Stomach (tissue), 9 donors: ENCODE measurements around the gene MAGI2. TPM values are rescaled to one million over a fixed set of nuclear protein-coding genes. Genes with fewer than 3 reads are reported as not detected.
A peak's percentile ranks its signal among the peaks of the same experiment; 100 is the strongest.

Source experiments
- DNase-seq, 2 donors: peaks; one replicate each; pipeline versions ENCODE4 v3.0.0 to v3.0.0-alpha.2; 2013 to 2019
- H3K27ac ChIP-seq, 5 donors: fragments of 200-600 bp in 4 of 5; sonication (generic) in 4 of 5; one replicate each; pipeline ENCODE4 v1.5.1; 2013 to 2019; ENCODE audit warnings: mild to moderate bottlenecking in 1 of 5, moderate library complexity in 1 of 5
- H3K27me3 ChIP-seq, 3 donors: fragments of 200-600 bp; sonication (generic); one replicate each; pipeline ENCODE4 v1.5.1; 2017 to 2019; ENCODE audit warnings: mixed run types in 1 of 3
- H3K36me3 ChIP-seq, 4 donors: fragments of 200-600 bp; sonication (generic); 1 replicate in 3 of 4; 2 replicates in 1 of 4; pipeline ENCODE4 v1.5.1; 2016 to 2019
- H3K4me1 ChIP-seq, 4 donors: fragments of 200-600 bp; sonication (generic); one replicate each; pipeline ENCODE4 v1.5.1; 2016 to 2019
- H3K4me3 ChIP-seq, 4 donors: fragments of 200-600 bp; sonication (generic) in 3 of 4; one replicate each; pipeline ENCODE4 v1.5.1; 2016 to 2019; ENCODE audit warnings: mild to moderate bottlenecking in 1 of 4
- H3K9me3 ChIP-seq, 4 donors: fragments of 200-600 bp; sonication (generic); one replicate each; pipeline ENCODE4 v1.5.1; 2016 to 2019
- CTCF ChIP-seq, 7 experiments: fragments of 450-650 bp in 4 of 7; fragments of 200-600 bp in 3 of 7; sonication (generic) in 3 of 7; IDR thresholded peaks; one replicate each; pipeline ENCODE4 v1.5.1; 2016 to 2019; ENCODE audit warnings: antibody characterized with exemption in 7 of 7, control low read depth in 2 of 7, mild to moderate bottlenecking in 1 of 7
- EP300 ChIP-seq: sonication (generic); formaldehyde crosslinking; IDR thresholded peaks from one replicate; pipeline ENCODE4 v1.6.1; 2017; ENCODE audit warnings: antibody characterized with exemption
- POLR2A ChIP-seq, 4 donors: fragments of 450-650 bp; IDR thresholded peaks; one replicate each; pipeline ENCODE4 v1.6.1; 2016; ENCODE audit warnings: antibody characterized with exemption in 4 of 4, control low read depth in 2 of 4, mild to moderate bottlenecking in 1 of 4, moderate library complexity in 1 of 4
- POLR2AphosphoS5 ChIP-seq, 3 donors: sonication (generic); formaldehyde crosslinking; IDR thresholded peaks; one replicate each; pipeline ENCODE4 v1.6.1; 2016; ENCODE audit warnings: antibody characterized with exemption in 3 of 3
- WGBS, 5 donors: extraction: QIAGEN DNeasy Blood & Tissue Kit in 3 of 5; methylation state at CpG; one replicate each; pipeline versions ENCODE4 v1.1.5 to v1.1.7; 2013 to 2018; 5-methylcytosine and 5-hydroxymethylcytosine counted together
- intact Hi-C: fragments of 100-400 bp; cut with DNase I; formaldehyde crosslinking; loops from one replicate; pipeline ENCODE4 v1.15.1; 2023; ENCODE audit warnings: low total_unique reads
- polyA plus RNA-seq, 3 donors: library from polyadenylated mRNA; stranded (reverse); fragments of 200-250 nt; gene quantifications; one replicate each; pipeline ENCODE4 v1.2.3, GENCODE V29; 2013
- total RNA-seq, 5 donors: library from RNA; depleted of rRNA; stranded (reverse); fragments of >200 nt; gene quantifications; one replicate each; pipeline versions ENCODE4 v1.1.0 to v1.2.3, GENCODE V29; 2014 to 2016
- donor health status: healthy with polysubstance abuse.
- donor health status: Bipolar disorder and iron deficiency.
- donor health status: healthy.

Gene MAGI2
- total and polyA plus RNA-seq, 8 donors: 0.92 to 53.9 (median 5.8) TPM

DNA sequence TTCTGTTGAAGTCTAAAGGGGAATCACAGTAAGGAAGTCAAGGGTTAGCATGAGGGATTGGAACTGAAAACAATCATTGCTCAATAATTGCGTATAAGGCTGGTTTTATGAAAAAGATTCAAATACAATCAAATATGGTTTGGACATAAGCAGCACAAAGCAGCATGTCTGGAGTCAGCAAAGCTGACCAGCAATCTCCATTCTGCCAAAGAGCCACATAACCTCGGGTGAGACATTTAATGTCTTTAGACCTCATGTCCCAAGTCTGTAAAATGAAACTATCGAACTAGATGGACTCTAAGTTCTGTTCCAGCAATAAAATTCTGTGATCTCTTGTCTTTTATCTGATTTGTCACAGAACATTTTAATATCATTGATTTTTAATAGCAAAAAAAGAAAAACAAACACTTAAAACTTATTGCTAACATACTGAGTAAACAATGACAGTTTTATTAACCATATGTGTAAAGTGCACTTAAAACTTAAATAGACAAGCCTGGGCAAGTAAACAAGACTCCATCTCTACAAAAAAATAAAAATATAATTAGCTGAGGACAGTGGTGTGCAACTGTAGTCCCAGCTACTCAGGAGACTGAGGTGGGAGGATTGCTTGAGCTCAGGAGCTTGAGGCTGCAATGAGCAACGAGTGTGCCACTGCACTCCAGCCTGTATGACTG is 217.0 kb downstream of the MAGI2 start:
- intact Hi-C loops: no loop called here
- Histone ChIP-seq H3K4me3 (no peak overlapping the region), H3K9me3 (no peaks in the 10 kb centered on the region), H3K36me3 (no peaks in the 10 kb centered on the region), H3K27ac (no peak overlapping the region), H3K4me1 (no peaks in the 10 kb centered on the region), H3K27me3 (no peaks in the 10 kb centered on the region)
- DNase-seq: no peak
- WGBS, 5 donors: 60 to 76% (median 68%) methylated on average over 4 of the region's 4 CpGs
- TF ChIP-seq POLR2A (IDR thresholded peaks at IDR 0.05): no peak
- no peak for TF ChIP-seq EP300
- TF ChIP-seq CTCF (IDR thresholded peaks at IDR 0.05): no peak
- TF ChIP-seq POLR2AphosphoS5 (IDR thresholded peaks at IDR 0.05): no peak

GRCh38 chr7:79227044-79227443 is 226.4 kb downstream of the MAGI2 start:
- WGBS, 5 donors: 69 to 91% (median 71%) methylated on average over 1 of the region's 1 CpG
- Histone ChIP-seq H3K27ac (no peak overlapping the region), H3K36me3 (no peaks in the 10 kb centered on the region), H3K27me3 (no peaks in the 10 kb centered on the region), H3K4me1 (peaks cover 0 to 4% (median 0%) of the 10 kb centered on the region in 4 donors), H3K4me3 (no peak overlapping the region), H3K9me3 (no peaks in the 10 kb centered on the region)
- intact Hi-C loops: no loop called here
- TF ChIP-seq POLR2A (IDR thresholded peaks at IDR 0.05) (no peak), EP300 (no peak), CTCF (IDR thresholded peaks at IDR 0.05) (no peak), POLR2AphosphoS5 (IDR thresholded peaks at IDR 0.05) (no peak)
- no peak for DNase-seq

DNA sequence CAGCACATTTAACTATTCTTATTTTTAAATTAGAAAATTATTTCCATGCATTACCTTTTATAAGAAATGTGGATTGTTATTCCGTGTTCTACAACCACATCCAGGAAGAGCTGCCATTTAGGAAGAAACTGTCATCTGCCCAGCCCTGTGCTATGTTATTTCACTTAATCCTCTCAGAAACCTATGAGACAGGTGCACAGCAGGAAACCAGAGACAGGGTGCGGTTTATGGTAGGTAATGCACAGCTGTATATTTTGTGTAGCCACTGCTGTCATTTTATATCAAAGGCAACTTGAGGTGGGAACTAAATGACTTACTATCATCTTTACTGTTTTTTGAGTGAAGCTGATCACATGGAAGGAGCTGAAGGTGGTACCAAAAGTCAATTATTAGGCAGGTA is 232.3 kb downstream of the MAGI2 start:
- intact Hi-C loops: no loop called here
- H3K27ac ChIP-seq: no peak overlapping the region

GRCh38 chr7:79217976-79218626 is 235.4 kb downstream of the MAGI2 start:
- no peak for DNase-seq
- intact Hi-C loops: no loop called here
- no peaks in the 10 kb centered on the region for H3K27me3 ChIP-seq
- no peak for TF ChIP-seq POLR2A (IDR thresholded peaks at IDR 0.05)
- TF ChIP-seq CTCF (IDR thresholded peaks at IDR 0.05): no peak
- TF ChIP-seq POLR2AphosphoS5 (IDR thresholded peaks at IDR 0.05): no peak
- H3K9me3 ChIP-seq: no peaks in the 10 kb centered on the region
- no peaks in the 10 kb centered on the region for H3K36me3 ChIP-seq
- WGBS, 5 donors: 82 to 92% (median 87%) methylated on average over 5 of the region's 5 CpGs
- H3K4me1 ChIP-seq: no peaks in the 10 kb centered on the region
- no peak overlapping the region for H3K4me3 ChIP-seq
- no peak overlapping the region for H3K27ac ChIP-seq

More for the DNA sequence above, 232.3 kb downstream of the MAGI2 start:
- TF ChIP-seq EP300 (no peak), POLR2AphosphoS5 (IDR thresholded peaks at IDR 0.05) (no peak)
- Histone ChIP-seq H3K36me3 (no peaks in the 10 kb centered on the region), H3K4me3 (no peak overlapping the region), H3K9me3 (no peaks in the 10 kb centered on the region), H3K4me1 (no peaks in the 10 kb centered on the region), H3K27me3 (no peaks in the 10 kb centered on the region)
- DNase-seq: no peak
- 84 to 91% (median 87%) methylated on average over 2 of the region's 2 CpGs for WGBS, 5 donors

DNA sequence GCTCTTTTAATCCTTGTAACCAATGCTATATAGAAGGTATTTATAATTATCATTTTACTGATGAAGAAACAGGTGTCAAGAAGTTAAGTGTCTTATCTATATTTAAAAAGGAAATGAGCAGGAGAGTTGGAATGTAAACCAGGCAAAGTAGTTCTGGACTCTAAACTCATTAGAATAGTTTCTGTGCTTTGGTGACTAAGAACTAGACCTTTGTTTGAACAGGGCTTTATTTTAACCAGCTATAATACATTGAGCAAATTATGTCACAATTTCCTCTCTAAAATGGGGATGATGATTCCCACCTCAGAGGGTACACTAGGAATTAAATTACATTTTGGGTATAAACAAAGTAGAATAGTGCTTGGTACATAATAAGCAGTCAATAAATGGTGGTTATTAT is 236.0 kb downstream of the MAGI2 start:
- intact Hi-C loops: no loop called here
- TF ChIP-seq EP300: no peak
- no peak for TF ChIP-seq POLR2A (IDR thresholded peaks at IDR 0.05)
- no peak for TF ChIP-seq CTCF (IDR thresholded peaks at IDR 0.05)
- TF ChIP-seq POLR2AphosphoS5 (IDR thresholded peaks at IDR 0.05): no peak
- Histone ChIP-seq H3K9me3 (no peaks in the 10 kb centered on the region), H3K27ac (no peak overlapping the region), H3K27me3 (no peaks in the 10 kb centered on the region), H3K4me1 (no peaks in the 10 kb centered on the region), H3K4me3 (no peak overlapping the region), H3K36me3 (no peaks in the 10 kb centered on the region)
- peak in 1 of 2 donors; percentile 12 for DNase-seq
